ENCODE results near the gene LRRC9.

- TF ChIP-seq ATF2 (IDR thresholded peaks at IDR 0.05; ENCODE audit: low read length) (no peak), POLR2AphosphoS5 (IDR thresholded peaks at IDR 0.05; ENCODE audit: low read length) (no peak), YY1 (IDR thresholded peaks at IDR 0.05; ENCODE audit: low read depth, low read length) (no peak), TAF1 (IDR thresholded peaks at IDR 0.05; ENCODE audit: borderline replicate concordance, low read depth, low read length) (no peak)
- TF ChIP-seq, protein P1, sequence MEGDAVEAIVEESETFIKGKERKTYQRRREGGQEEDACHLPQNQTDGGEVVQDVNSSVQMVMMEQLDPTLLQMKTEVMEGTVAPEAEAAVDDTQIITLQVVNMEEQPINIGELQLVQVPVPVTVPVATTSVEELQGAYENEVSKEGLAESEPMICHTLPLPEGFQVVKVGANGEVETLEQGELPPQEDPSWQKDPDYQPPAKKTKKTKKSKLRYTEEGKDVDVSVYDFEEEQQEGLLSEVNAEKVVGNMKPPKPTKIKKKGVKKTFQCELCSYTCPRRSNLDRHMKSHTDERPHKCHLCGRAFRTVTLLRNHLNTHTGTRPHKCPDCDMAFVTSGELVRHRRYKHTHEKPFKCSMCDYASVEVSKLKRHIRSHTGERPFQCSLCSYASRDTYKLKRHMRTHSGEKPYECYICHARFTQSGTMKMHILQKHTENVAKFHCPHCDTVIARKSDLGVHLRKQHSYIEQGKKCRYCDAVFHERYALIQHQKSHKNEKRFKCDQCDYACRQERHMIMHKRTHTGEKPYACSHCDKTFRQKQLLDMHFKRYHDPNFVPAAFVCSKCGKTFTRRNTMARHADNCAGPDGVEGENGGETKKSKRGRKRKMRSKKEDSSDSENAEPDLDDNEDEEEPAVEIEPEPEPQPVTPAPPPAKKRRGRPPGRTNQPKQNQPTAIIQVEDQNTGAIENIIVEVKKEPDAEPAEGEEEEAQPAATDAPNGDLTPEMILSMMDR (IDR thresholded peaks at IDR 0.05 in 2 of 3, conservative IDR thresholded peaks at IDR 0.05 in 1 of 3; ENCODE audit: control insufficient read depth in 2 of 3, extremely low read depth in 1 of 3, insufficient read depth in 1 of 3, low read depth in 3 of 3, low read length in 3 of 3): no peak
- TF ChIP-seq, protein P2, sequence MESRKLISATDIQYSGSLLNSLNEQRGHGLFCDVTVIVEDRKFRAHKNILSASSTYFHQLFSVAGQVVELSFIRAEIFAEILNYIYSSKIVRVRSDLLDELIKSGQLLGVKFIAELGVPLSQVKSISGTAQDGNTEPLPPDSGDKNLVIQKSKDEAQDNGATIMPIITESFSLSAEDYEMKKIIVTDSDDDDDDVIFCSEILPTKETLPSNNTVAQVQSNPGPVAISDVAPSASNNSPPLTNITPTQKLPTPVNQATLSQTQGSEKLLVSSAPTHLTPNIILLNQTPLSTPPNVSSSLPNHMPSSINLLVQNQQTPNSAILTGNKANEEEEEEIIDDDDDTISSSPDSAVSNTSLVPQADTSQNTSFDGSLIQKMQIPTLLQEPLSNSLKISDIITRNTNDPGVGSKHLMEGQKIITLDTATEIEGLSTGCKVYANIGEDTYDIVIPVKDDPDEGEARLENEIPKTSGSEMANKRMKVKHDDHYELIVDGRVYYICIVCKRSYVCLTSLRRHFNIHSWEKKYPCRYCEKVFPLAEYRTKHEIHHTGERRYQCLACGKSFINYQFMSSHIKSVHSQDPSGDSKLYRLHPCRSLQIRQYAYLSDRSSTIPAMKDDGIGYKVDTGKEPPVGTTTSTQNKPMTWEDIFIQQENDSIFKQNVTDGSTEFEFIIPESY (IDR thresholded peaks at IDR 0.05): no peak
Measured at GRCh38 chr14:60095231-60095630, 175.3 kb downstream of the LRRC9 start.
